NCI-H748 (cell line): ENCODE results near the gene GCH1.

Experiments used
- DNase-seq: peaks from one replicate; lab custom pipeline; 2025; ENCODE audit not compliant: unreplicated experiment; lab: John Stamatoyannopoulos, UW

The GCH1 gene

DNA sequence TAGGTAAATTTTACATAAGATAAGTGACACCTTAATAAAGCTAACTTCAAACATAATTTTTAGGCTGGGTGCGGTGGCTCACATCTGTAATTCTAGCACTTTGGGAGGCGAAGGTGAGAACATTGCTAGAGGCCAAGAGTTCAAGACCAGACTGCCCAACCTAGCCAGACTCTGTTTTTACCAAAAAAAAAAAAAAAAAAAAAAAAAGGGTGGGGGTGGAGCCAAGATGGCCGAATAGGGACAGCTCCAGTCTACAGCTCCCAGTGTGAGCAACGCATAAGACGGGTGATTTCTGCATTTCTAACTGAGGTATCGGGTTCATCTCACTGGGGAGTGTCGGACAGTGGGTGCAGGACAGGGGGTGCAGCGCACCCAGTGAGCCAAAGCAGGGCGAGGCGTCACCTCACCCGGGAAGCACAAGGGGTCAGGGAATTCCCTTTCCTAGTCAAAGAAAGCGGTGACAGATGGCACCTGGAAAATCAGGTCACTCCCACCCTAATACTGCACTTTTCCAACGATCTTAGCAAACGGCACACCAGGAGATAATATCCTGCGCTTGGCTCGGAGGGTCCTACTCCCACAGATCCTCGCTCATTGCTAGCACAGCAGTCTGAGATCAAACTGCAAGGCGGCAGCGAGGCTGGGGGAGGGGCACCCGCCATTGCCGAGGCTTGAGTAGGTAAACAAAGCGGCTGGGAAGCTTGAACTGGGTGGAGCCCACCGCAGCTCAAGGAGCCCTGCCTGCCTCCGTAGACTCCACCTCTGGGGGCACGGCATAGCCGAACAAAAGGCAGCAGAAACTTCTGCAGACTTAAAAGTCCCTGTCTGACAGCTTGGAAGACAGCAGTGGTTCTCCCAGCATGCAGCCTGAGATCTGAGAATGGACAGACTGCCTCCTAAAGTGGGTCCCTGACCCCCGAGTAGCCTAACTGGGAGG lies 32.2 kb downstream of the GCH1 start:
- peak; percentile 48 for DNase-seq

DNA sequence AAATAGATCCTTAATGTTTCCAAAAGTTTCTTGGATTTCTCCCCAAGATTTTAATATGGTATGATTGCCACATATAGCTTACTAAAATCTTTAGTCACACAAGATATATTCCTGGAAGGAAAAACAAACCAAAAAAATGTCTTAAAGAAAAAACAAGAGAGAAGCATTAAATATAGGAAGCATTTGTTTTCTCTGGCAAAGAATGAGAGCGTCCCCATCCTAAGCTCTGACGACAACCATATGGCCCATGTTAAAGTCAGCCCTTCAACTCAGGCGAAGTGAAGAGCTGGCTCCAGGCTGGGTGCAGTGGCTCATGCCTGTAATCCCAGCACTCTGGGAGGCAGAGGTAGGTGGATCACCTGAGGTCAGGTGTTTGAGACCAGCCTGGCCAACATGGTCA lies 35.6 kb downstream of the GCH1 start:
- no peak for DNase-seq

DNA sequence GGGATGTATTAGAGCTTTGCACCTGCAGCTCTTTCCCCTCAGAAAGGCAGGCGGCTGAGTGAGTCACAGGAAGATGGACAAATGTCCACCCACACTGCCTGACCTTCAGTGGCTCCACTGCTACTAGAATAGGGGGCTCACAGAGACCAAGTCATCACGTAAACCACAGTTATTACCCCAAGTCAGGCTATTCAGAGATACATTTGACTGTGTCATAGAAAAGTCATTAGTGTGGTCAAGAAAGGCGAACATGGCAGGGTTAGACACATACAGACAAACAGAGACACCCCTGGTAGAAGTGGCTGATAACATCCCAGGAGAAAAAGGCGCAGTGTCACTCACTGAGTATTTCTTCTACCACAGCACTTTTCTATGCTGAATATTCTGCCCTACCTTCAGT lies 36.0 kb downstream of the GCH1 start:
- no peak for DNase-seq

GRCh38 chr14:54864526-54864925 lies 38.1 kb downstream of the GCH1 start:
- DNase-seq: peak; percentile 74

DNA sequence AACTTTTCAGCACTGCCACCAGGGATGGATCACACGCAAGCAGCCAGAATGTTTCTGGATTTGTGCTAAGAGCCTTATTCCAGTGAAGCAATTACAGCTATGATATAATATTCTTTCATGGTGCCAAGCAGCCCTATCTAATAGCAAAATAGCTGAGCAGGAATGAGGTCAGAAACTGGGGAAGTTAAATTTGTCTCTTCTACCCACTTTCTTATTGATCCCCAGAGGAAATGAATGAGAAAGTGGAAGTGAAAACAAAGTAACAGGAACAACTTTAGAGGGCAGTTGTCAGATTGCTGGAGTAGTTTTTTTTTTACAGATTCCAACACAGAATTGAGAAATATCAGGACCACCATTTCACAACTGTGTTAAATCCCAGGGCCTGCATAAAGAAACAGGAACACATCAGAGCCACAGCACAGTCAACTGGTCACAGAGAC lies 44.8 kb downstream of the GCH1 start:
- no peak for DNase-seq

- no peak for DNase-seq
These were observed 46.5 kb downstream of the GCH1 start for GRCh38 chr14:54856152-54856551.

- DNase-seq: no peak
These were observed 48.4 kb downstream of the GCH1 start for GRCh38 chr14:54854181-54854580.

GRCh38 chr14:54853339-54853738 lies 49.3 kb downstream of the GCH1 start:
- DNase-seq: no peak

GRCh38 chr14:54852215-54852614 lies 50.4 kb downstream of the GCH1 start:
- no peak for DNase-seq

- no peak for DNase-seq
These were observed 53.7 kb downstream of the GCH1 start for GRCh38 chr14:54848910-54849309.

- DNase-seq: no peak
These were observed 57.0 kb downstream of the GCH1 start for GRCh38 chr14:54845641-54846040.

- no peak for DNase-seq
These were observed 58.1 kb downstream of the GCH1 start for GRCh38 chr14:54844479-54844878.

- DNase-seq: no peak
These were observed 61.8 kb downstream of the GCH1 start for GRCh38 chr14:54840798-54841197.

- DNase-seq: no peak
These were observed 62.3 kb downstream of the GCH1 start for GRCh38 chr14:54840336-54840735.

- no peak for DNase-seq
These were observed 62.9 kb downstream of the GCH1 start for GRCh38 chr14:54839701-54840119.

DNA sequence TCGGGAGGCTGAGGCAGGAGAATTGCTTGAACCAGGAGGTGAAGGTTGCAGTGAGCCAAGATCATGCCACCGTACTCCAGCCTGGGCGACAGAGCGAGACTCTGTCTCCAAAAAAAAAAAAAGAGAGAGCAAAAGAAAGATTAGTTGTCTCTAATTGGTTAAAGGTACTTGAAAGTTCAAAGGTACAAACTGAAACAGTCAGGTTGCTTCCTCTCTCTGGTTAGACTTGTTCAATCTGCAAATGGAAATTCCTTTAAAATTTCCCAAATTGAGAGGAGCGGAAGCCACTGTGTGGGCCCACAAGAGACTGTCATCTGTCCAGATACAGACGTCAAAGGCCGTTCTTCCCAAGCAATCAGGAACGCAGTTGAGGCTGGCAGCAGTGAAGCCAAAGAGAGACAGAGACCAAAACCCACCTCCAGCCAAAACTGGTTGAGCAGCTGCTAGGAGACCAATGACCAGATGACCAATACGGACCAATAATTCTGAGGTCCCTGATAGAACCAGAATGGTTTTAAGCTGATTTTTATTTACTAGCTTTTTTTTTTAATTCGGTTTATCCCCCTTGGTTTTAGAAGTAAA lies 63.6 kb downstream of the GCH1 start:
- no peak for DNase-seq

DNA sequence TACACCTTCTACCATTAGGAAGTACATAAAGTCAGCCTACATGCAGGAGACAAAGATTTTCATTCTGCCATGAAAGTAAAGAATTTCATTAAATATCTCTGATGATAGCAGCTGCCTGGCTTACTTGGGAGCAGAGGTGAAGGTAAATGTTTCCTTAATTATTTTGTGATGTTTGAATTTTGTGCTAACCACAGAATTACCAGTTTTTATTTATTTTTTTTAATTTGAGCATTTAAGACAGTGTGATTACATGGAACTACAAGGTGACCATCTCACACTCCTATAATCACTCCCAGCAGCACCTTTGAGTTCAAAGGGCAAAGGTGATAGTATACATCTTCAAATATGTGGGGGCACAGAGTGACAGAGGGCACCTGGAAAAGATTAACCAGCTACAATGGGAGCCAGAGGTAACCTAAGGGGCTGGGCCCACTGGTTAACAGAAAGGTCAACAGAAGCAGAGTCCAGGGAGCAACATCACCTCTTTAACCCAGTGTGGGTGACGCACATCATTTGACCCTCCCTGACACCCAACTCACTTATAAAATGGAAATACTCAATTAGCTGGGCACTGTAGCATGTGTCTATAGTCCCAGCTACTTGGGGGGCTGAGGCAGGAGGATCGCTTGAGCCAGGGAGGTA lies 65.0 kb downstream of the GCH1 start:
- DNase-seq: no peak

- DNase-seq: no peak
These were observed 66.4 kb downstream of the GCH1 start for GRCh38 chr14:54836231-54836630.

GRCh38 chr14:54834727-54835126 lies 67.9 kb downstream of the GCH1 start:
- DNase-seq: no peak

GRCh38 chr14:54834081-54834480 lies 68.5 kb downstream of the GCH1 start:
- DNase-seq: no peak

DNA sequence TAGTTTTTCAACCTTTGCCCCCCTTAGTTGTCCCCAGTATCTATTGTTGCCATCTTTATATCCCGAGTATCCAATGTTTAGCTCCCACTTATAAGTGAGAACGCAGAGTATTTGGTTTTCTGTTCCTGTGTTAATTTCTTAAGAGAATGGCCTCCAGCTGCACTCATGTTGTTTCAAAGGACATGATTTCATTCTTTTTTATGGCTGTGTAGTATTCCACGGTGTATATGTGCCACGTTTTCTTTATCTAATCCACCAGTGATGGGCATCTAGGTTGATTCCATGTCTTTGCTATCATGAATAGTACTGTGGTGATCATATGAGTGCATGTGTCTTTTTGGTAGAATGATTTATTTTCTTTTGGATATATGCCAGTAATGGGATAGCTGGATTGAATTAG lies 72.0 kb downstream of the GCH1 start:
- no peak for DNase-seq
